Stimulated activated CD8-positive, alpha-beta memory T cell treated with anti-CD3 and anti-CD28 coated beads, Interleukin-12 subunit alpha, Interleukin-12 subunit beta, amount 100 ng/mL, for 4 hours (primary cell): ENCODE results near the gene LYST.

ENCODE experiments used
- DNase-seq: peaks from one replicate; pipeline ENCODE4 v3.0.0-alpha.2; 2020; ENCODE audit warnings: low read depth

The LYST gene

DNA sequence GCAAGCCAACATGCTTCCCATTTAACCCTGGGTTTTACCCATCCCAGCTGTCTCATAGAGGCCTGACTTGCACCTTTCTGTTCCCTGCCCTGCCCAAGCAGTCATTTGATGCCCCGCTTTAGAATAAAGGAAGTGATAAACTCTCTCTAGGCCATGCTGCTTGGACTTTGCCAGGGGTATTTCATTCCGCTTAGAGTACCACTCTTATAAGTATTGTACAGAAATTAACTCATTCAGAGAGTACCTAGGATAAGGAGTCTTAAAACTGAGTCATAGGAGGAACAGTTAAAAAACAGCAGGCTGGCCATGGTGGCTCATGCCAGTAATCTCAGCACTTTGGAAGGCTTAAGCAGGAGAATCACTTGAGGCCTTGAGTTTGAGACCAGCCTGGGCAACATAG lies 21.0 kb upstream of the LYST start:
- no peak for DNase-seq

DNA sequence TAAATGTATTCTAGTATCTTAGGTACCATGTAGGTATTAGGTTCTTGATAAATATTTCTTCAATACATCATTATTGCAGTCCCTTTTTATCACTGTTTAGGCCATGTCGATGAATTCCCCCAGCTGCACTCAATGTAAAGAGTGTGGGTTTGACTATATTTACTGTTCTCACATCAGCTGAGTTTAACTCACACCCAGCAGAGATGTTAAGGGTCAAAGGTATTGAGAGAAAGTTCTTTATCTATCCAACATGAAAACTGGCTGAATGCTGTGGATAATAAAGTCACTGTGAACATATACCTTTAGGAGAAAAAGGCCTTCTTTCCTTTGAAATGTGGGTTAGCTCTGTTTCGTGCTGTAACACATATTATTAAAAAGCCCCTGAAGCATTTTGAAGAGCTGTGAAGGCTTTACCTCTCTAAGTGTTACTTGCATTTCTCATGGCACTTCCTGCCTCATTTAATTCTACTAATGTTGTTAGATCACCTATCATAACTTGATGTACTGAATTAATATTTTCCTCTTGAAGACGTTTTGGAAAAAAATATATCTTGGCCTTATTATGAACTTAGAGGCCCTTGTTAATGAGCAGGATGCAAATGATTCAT lies 19.1 kb upstream of the LYST start:
- no peak for DNase-seq

DNA sequence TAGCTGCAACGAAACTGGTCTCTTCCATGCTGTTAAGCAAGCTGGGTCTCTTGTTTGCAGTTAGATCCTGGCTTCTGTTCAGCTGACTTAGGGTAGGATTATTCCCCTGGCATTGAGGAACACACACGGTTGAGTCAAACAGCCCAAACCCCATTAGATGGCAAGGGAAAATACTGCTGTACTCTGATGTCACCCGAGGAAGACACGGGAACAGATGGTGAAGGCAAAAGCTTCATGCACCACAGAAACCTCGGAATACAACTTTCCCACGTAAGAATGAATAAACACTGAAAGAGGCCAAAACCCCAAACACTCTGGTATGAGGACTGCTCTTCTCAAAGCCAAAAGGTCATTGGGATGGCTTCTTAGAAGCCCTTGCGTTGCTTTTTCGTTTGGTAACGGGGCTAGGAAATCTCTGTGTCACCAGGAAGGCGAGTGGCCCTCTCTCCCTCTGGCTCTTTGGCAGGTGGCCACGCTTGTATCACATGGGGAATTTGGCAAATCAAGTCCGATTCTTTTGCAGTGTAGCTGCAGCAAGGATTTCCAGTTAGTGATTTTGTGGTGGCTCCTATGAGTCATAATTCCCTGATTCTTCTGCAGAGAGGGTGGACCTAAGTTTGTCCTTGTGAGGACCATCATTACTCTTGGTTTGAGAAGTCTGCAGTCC lies 16.7 kb upstream of the LYST start:
- no peak for DNase-seq

DNA sequence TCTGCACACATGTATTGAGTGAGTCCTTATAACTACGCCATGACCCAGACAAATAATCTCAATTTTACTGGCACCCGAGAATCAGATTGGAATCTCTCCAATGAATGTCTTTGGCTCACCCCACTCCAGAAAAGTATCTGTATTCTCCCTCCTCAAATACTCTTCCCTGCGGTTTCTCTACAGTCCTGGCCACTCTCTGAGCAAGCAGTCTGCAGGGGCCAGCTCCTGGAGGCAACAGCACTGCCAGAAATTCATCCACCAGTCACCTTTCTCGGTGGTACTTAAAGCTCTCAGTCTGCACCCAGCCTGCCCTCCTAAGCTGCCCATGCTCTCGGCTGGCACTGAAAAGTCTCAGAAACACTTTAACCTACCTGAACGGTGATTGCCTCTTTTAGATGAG lies 16.1 kb upstream of the LYST start:
- DNase-seq, result no peak

DNA sequence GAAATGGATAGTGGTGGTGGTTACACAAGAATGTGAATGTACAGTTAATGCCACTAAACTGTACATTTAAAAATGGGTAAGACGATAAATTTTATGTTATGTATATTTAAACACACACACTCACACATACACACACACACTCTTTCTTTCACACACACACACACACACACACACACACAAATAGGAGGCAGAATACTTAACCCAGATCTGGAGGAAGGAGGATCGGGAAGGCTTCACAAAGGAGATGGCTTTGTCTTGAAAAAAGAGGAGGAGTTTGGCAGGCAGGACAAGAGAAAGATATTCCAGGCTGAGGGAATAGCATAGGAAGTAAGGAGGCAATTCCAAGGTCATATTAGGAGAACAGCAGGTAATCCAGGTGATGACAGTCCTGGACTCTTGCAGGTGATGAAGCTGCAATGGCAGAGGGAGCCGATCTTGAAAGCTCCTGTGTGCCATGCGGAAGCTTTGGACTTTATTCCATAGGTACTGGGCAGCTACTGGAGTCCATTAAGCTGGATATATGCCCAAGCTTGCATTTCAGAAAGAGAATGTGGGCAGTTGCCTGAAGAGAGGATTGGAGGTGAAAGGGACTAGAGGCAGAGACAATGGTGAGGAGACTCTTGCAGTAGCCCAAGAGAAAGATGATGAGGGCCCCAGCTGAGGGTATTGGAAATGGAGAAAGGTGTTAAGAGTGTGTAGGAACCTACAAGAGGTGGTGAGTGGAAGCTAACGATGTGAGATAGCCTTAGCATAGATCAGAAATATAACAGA lies 15.4 kb upstream of the LYST start:
- no peak for DNase-seq

DNA sequence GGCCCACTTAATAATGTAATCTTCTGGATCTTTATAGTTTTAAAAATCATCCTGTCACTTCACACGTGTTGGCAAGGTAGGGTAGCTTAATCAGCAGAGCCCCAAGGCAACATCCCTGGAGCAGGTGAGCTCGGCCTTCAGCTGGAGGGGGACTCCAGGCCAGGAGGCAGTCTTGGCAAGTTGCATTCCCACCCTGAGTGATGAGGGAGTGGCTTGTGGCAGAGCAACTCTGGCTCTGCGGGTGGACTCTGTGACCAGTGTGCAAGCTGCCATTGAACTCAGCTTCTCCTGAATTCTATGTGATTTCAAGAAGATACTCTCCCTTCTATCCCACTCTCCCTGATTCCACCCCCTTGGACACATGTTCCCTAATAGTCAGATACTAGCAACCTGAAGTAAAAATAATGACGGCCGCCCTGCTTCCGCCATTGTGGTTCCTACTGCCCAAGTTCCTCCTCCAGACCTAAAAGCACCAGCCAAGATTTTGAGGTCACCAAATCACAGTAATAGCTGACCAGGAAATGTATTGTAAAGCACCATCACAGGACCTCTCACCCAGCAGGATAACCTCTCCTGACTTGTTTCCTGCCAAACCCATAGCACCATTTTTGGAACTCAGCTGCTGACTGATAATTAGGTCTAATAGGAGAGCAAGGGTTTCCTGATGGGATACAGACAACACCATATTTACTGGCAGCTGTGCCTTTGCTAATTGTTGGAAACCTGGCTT lies 11.5 kb upstream of the LYST start:
- no peak for DNase-seq

DNA sequence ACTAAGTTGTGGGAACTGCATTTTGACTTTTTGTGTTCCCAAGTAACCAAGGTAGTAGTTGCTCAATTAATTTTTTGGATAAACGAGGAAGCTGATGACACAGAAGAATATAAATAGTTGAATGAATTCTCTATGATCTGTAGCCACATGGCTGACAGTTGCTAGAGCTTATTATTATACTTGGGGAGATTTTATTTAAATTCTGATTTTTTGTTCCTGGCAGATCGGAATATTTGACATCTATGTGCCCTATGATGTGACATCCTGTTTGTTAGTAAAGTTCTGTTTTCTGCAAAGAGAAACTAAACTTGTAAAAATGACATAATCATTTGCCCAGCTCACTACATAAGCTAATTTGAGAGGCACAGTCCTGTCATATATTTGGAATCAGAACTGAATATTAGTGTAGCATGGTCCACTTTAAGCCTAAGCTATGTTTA lies 9.7 kb upstream of the LYST start:
- DNase-seq, result no peak

DNA sequence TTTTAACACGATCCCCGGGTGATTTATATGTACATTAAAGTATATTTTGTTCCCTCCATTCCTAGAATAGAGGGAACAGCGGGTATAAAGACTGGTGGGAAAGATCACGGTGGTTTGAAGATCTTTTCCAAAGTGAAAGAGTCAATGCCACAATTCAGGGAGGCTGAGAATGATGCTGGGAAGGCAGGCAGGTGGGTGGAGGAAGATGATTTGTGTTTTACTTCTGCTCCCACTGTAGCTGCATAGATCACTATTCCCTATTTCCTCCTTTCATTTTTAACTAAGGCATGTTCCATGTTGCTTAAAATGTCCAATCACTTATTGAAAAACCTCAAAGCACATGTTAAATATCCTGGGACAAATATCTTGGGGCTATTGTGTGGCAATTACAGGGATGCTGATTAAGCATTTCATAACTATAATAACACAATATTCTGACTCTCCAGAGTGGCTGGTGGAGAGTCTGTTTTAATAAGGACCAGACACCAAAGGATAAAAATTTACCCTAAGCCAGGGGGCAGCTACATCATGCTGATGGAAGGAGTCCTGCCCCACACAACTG lies 8.4 kb upstream of the LYST start:
- DNase-seq, result no peak

DNA sequence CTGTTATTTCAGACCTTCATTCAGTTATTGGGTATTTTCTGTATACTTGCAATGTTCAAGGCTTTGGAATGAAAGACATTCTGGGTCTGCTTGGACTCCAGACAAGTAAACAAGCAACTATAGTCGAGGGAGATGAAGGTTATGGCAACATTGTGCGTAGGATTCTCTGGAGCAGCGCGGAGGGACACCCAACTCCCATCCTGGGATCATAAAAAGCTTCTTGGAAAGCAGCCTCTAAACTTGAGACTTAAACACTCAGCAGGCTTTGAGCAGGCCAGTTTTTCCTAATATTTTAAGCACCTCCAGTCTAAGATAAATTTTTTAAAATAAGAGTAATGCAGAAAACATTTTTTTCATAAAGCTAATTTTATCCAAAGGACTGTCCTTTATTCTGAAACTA lies 7.6 kb upstream of the LYST start:
- no peak for DNase-seq

DNA sequence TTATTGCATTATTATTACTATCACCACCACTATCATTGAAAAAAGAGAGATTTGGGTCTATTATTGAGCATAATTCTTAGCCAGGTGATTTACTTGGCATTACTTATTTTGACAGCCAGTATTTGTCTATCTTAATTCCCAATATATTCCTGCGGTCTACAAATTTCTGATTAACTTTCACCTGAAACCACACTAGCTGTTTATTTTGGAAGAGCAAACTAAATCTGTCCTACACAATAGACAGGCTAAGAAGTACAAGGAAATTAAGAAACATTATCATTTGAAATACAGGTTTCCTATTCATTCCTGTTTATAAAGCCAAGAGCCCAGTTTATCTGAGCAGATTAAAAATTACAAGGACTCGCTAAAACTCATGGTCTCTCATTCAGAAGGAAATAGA lies 6.9 kb upstream of the LYST start:
- no peak for DNase-seq

DNA sequence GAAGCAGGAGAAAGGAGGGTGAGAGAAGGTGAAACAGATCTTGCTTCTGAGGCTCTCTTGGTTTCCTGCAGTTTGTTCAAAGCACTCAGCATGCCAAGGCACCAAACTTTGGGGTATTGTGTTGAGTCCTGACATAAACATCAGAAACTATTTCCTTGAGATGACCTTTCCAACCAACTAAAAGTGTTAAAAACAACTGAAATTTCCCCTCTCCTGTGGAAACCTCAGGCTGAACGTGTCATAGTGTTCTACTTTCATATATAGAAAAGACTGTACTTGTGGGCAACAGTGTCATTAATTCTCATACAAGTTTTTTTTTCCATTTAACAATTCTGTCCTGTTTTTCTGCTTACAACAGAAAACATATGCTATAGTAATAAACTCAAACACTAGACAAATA lies 6.3 kb upstream of the LYST start:
- DNase-seq, result no peak

DNA sequence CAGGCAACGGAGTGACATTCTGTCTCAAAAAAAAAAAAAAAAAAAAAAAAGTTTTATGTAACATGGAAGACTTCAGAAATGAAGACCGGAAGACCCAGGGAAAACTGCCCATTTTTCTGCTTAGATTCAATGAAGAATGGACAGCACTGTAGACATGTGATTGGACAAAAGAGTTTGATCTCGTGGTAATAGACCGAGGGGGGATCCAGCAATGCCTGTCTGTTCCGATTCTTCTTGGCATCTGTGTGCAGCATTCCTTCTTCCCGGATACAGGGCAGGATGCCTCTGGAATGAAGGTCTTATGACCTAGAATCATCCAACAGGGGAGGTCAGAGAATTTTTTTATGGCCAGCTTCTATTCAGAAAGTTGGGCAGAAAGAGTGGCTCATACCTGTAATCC lies 5.6 kb upstream of the LYST start:
- DNase-seq, result no peak

DNA sequence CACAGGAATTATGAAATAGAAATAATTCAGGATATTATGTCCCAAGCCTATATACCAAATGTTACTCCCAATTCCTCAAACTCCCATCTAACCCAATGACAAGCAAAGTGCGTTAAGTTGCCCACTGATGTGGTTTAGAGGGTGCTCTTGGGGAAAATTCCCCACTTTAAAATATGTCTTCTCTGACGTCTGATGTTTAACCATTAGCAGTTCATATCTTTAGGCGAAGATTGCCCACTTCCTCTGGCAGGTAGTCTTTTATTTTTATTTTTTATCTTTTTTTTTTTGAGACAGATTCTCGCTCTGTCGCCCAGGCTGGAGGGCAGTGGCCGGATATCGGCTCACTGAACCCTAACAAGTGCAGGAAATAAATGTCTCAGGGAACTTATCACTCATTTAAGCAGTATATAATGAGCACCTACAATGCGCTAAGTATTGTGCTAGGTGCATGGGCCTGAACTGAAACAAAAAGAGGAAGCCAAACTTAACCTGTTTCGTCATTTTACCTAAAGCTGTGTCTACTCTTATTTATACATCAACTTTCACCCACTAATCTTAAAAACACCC lies 1.3 kb upstream of the LYST start:
- no peak for DNase-seq

DNA sequence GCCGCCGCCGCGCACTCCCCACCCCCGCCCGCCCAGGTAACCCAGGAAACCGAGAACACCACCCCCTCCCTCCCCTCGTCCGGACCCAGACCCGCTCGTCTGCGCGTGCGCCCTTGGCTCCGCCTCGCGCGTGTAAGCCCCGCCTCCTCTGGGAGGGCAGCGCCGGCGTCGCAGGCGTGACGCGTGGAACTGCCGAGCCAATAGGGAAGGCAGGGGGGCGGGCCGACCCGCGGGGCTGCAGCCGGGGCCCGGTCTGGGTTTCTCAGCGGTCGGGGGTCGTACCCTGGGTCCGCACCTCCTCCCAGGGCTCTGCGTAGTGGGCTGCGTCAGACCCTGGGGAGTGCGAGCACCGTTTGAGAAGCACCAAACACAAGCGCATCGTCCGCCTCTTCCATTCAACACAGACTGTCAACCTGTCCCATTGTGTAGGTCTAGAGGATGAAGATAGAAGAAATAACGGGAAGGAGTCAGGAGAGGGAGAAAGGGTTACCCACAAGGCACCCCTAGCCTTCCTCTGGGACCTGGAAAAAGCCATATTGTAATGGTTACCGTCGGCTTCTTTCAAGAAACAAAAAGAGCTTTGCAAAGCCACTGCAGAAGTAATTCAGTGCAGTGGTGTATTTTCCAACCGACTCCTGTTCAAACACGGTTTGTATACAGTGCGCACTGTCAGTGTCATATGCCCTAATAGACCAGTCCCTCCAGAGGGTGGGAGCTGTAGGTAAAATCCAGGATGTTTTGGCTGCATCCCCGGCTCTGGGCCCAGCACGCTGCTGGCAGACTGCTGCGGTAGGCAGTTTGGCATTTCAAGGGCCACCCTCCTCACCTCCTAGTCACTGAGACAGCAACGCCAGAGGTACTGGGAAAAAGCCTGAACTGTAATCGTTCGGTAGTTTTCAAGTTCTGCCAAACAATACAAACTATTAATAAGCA lies 473 bp upstream of the LYST start:
- peak; percentile 98 for DNase-seq

DNA sequence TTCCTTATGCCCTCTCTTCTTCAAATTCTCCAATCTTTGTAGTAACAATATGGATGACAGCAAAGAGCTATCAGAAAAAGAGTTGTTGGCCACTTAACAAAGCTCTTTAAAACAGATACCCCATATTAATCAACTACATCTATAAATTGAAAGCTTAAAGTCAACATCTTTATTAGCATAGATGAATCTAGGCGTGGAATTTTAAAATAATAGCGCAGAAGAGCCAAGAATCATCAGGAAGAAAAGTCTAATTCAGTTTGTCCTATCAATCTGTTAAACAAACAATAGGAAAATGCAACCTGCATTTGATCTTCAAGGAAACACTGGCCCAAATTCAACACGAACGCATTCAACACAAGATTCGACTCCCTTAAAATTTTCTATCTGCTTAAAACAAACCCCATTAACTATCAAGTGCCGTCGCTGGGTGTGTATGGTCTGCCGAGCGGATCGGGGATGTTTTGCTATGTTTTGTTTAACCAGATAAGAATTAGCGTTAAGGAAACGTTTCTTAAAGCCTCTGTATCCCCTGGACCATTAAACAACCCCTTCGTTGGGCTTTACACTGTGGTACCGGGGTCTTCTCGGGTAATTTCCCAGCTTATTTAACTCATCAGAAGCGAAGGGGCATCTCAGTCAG lies 1.0 kb downstream of the LYST start:
- no peak for DNase-seq

DNA sequence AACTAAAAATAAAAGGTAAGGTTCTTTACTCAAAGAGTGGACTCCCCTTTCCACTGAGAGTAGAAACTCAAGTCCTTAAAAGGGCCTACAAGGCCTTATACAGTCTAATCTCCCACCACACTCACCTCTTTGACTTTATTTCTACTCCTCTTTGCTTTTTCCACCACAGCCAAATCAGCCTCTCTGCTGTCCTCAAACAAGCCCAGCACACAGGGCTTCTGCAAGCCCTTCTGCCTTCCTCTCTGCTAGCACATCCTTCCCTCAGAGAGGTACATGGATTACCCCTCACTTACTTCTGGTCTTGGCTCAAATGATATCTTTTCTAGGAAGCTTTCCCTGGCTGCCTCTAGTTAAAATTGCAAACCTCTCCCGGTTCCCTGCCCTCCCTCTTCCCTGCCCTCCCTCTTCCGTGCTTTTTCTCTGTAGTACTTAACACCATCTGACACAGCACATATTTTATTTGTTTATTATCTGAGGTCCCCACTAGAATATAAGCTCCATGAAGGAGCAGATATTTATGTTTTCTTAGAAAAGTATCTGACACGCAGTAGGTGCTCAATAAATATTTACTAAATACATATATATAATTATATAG lies 1.7 kb downstream of the LYST start:
- no peak for DNase-seq

DNA sequence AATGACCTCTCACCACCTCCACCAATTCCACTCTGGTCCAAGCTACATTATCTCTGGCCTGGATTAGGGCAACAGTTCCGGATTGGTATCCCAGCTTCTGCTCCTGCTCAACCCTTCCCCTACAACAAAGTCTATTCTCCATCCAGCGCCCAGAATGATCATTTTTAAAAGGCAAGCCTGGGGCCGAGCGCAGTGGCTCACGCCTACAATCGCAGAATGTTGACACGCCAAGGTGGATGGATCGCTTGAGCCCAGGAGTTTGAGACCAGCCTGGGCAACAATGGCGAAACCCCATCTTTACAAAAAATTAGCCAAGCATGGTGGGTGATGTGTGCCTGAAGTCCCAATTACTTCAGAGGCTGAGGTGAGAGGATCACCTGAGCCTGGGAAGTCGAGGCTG lies 2.2 kb downstream of the LYST start:
- no peak for DNase-seq

DNA sequence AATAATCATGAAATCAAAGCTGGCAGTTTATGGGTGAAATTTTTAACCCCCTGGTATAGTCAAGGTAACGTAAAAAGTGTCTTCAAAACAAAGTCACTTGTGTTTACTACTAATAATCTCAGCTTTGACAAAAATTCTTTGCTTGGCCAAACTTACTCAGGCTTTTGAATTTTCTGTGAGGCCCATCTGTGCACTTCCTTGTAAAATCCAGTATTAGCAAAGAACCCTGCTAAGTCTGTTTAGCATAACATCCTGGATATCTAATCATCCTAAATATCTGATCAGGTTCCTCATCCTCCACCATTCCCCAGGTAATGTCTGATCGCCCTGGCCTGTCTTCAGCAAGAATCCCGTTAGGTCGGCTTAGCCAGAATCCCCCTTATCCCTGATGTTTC lies 3.0 kb downstream of the LYST start:
- no peak for DNase-seq

DNA sequence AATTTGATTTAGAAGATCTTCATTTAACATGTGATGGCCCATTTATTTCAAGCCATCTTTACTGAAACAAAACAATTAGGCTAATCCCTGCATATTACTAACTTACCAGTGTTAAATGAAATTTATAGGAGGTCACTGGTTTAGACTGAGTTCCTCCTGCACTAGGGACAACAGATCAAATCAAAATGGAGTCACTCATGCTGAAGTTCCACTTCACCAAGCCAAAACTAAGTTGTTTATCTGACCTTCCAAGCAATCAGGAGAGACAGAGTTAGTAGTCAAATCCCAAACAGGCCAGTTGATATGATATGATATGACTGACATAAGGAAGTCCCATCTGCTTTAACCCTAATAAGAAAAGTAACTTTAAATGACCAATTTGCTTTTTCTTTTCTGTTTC lies 4.8 kb downstream of the LYST start:
- DNase-seq, result no peak

DNA sequence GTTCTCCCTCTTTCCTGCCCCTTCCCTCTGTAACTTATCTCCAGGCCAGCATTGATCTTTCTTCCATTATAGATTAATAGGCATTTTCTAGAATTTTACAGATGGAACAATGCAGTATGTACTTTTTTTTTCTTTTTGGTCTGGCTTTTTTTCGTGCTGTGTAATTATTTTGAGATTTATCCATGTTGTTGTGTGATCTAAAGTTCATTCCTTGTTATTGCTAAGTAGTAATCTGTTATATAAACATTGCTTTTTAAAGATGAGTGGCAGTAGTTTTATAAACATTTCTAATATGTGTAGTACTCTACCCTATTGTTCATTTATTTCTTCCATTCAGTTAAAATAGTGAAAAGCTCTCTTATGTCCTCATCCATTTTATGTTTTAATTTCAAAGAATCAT lies 5.9 kb downstream of the LYST start:
- no peak for DNase-seq
